ENCODE measurements around the gene USF3.

- TF ChIP-seq POLR2AphosphoS5 (IDR thresholded peaks at IDR 0.05; ENCODE audit: borderline replicate concordance, low read depth, low read length) (no peak), EZH2 (IDR thresholded peaks at IDR 0.05) (no peak), FOXP2 (optimal IDR thresholded peaks at IDR 0.05; ENCODE audit: control extremely low read depth, extremely low read length, insufficient read depth) (no peak)
These were observed 69.7 kb downstream of the USF3 start for GRCh38 chr3:113626503-113627371.

All from SK-N-MC (cell line).